Thyroid gland (tissue), 4 donors: ENCODE measurements around the gene BPNT1. TPM values are rescaled to one million over a fixed set of nuclear protein-coding genes. Genes with fewer than 3 reads are reported as not detected.
"Not testable (repeated sequence)": the region's sequence is repeated elsewhere in the genome, so short reads cannot be mapped to it uniquely, and the experiment has no call there.

Source experiments
- DNase-seq, 2 donors: peaks; one replicate each; pipeline ENCODE4 v3.0.0-alpha.2; 2019
- H3K27ac ChIP-seq, 3 donors: fragments of 200-600 bp; sonication (generic); 1 replicate in 2 of 3; 2 replicates in 1 of 3; pipeline ENCODE4 v1.5.1; 2016 to 2019; ENCODE audit warnings: mild to moderate bottlenecking in 1 of 3, moderate library complexity in 1 of 3
- H3K27me3 ChIP-seq: fragments of 200-600 bp; sonication (generic); one replicate; pipeline ENCODE4 v1.5.1; 2019
- H3K36me3 ChIP-seq, 2 donors: fragments of 200-600 bp; sonication (generic); one replicate each; pipeline ENCODE4 v1.5.1; 2016 to 2019
- H3K4me1 ChIP-seq, 2 donors: fragments of 200-600 bp; sonication (generic); one replicate each; pipeline ENCODE4 v1.5.1; 2017 to 2019
- H3K4me3 ChIP-seq, 3 donors: fragments of 200-600 bp; sonication (generic); replicated peaks in 1 of 3; 1 replicate in 2 of 3; 2 replicates in 1 of 3; pipeline ENCODE4 v1.5.1; 2016; ENCODE audit warnings: mild to moderate bottlenecking in 1 of 3
- H3K9me3 ChIP-seq: fragments of 200-600 bp; sonication (generic); one replicate; pipeline ENCODE4 v1.5.1; 2017
- CTCF ChIP-seq, 6 experiments: fragments of 200-600 bp in 3 of 6; fragments of 450-650 bp in 3 of 6; sonication (generic) in 3 of 6; IDR thresholded peaks; one replicate each; pipeline ENCODE4 v1.5.1; 2016 to 2019; ENCODE audit warnings: antibody characterized with exemption in 6 of 6, mild to moderate bottlenecking in 2 of 6, inconsistent platforms in 1 of 6, moderate library complexity in 1 of 6
- POLR2A ChIP-seq, 2 donors: fragments of 450-650 bp; IDR thresholded peaks; one replicate each; pipeline ENCODE4 v1.6.1; 2017; ENCODE audit warnings: antibody characterized with exemption in 2 of 2, mild to moderate bottlenecking in 2 of 2, moderate library complexity in 1 of 2
- WGBS, 2 donors: methylation state at CpG; one replicate each; pipeline ENCODE4 v1.1.5; 2017; 5-methylcytosine and 5-hydroxymethylcytosine counted together
- intact Hi-C: fragments of 100-400 bp; cut with DNase I; formaldehyde crosslinking; loops from one replicate; pipeline ENCODE4 v1.15.1; 2023
- total RNA-seq, 4 donors: library from RNA; depleted of rRNA; stranded (reverse); fragments of >200 nt; gene quantifications; one replicate each; pipeline ENCODE4 v1.2.3, GENCODE V29; 2016

BPNT1 gene
- total RNA-seq, 4 donors from 2014 or later: 24.8 to 29.3 (median 25.1) TPM

GRCh38 chr1:220119043-220119512 is 29.5 kb upstream of the BPNT1 start:
- H3K4me3 ChIP-seq: no peak overlapping the region
- H3K9me3 ChIP-seq: no peaks in the 10 kb centered on the region
- TF ChIP-seq POLR2A (IDR thresholded peaks at IDR 0.05) (no peak), CTCF (IDR thresholded peaks at IDR 0.05) (no peak)
- intact Hi-C loops: no loop called here
- no peak for DNase-seq
- 86 to 90% methylated on average over 6 of the region's 6 CpGs for WGBS, 2 donors
- no peaks in the 10 kb centered on the region for H3K27me3 ChIP-seq
- no peaks in the 10 kb centered on the region for H3K4me1 ChIP-seq
- no peak overlapping the region for H3K27ac ChIP-seq
- peaks cover 9 to 13% of the 10 kb centered on the region in 2 donors for H3K36me3 ChIP-seq

- WGBS, 2 donors: 73 to 84% methylated on average over 5 of the region's 5 CpGs
- intact Hi-C loops: no loop called here
- Histone ChIP-seq H3K27ac (no peak overlapping the region), H3K27me3 (no peaks in the 10 kb centered on the region), H3K36me3 (peaks cover 24 to 33% of the 10 kb centered on the region in 2 donors), H3K4me3 (no peak overlapping the region), H3K4me1 (no peaks in the 10 kb centered on the region), H3K9me3 (no peaks in the 10 kb centered on the region)
- TF ChIP-seq CTCF (IDR thresholded peaks at IDR 0.05): peak in 3 of 6 experiments; percentile 14 to 52 (median 20)
- no peak for TF ChIP-seq POLR2A (IDR thresholded peaks at IDR 0.05)
- DNase-seq: no peak
These were observed 23.6 kb upstream of the BPNT1 start for GRCh38 chr1:220113136-220113695.

GRCh38 chr1:220112600-220112999 is 23.0 kb upstream of the BPNT1 start:
- H3K36me3 ChIP-seq: peaks cover 27 to 37% of the 10 kb centered on the region in 2 donors
- WGBS, 2 donors: 93 to 100% methylated on average over 4 of the region's 4 CpGs
- DNase-seq, intact Hi-C loops, H3K27me3 ChIP-seq, H3K9me3 ChIP-seq, H3K4me1 ChIP-seq, H3K4me3 ChIP-seq, H3K27ac ChIP-seq: not testable (repeated sequence)

- DNase-seq, H3K4me1 ChIP-seq, H3K4me3 ChIP-seq, intact Hi-C loops, H3K27me3 ChIP-seq, H3K9me3 ChIP-seq, H3K27ac ChIP-seq: not testable (repeated sequence)
- H3K36me3 ChIP-seq: peaks cover 37 to 50% of the 10 kb centered on the region in 2 donors
- 94 to 97% methylated on average over 6 of the region's 6 CpGs for WGBS, 2 donors
These were observed 20.9 kb upstream of the BPNT1 start for GRCh38 chr1:220110473-220110872.

GRCh38 chr1:220099826-220100225 is 10.2 kb upstream of the BPNT1 start:
- TF ChIP-seq CTCF (IDR thresholded peaks at IDR 0.05) (no peak), POLR2A (IDR thresholded peaks at IDR 0.05) (no peak)
- H3K36me3 ChIP-seq: peaks cover 26% of the 10 kb centered on the region in 2 donors
- H3K4me3 ChIP-seq: no peak overlapping the region
- no peak overlapping the region for H3K27ac ChIP-seq
- DNase-seq: no peak
- no peaks in the 10 kb centered on the region for H3K9me3 ChIP-seq
- H3K4me1 ChIP-seq: peaks cover 3% of the 10 kb centered on the region in 2 donors
- H3K27me3 ChIP-seq: no peaks in the 10 kb centered on the region
- intact Hi-C loops: loop anchor here (10.0 kb wide), 1 partner anchor 55 kb away; the partner anchor contains the start of gene EPRS1

GRCh38 chr1:220094016-220094911 is 4.7 kb upstream of the BPNT1 start, which contains the start of gene IARS2:
TSS of gene IARS2 (plus strand) at chr1:220094132. CDS start at chr1:220094217, 85 bp downstream.
- DNase-seq: peak; percentile 86 to 88
- Histone ChIP-seq H3K27me3 (no peaks in the 10 kb centered on the region), H3K9me3 (no peaks in the 10 kb centered on the region), H3K36me3 (peaks cover 3 to 7% of the 10 kb centered on the region in 2 donors), H3K4me1 (peaks cover 5 to 7% of the 10 kb centered on the region in 2 donors), H3K27ac (peak within 1 kb of the TSS; percentile 11 to 80 (median 57)), H3K4me3 (peak within 1 kb of the TSS; percentile 48 to 86 (median 82))
- TF ChIP-seq CTCF (IDR thresholded peaks at IDR 0.05): no peak
- peak in 1 of 2 donors; percentile 51 for TF ChIP-seq POLR2A (IDR thresholded peaks at IDR 0.05)
- 2 to 23% methylated on average over 8 to 49 of the region's 73 CpGs for WGBS, 2 donors
- intact Hi-C loops: loop anchor here (10.0 kb wide), 1 partner anchor 49 kb away; the partner anchor contains the start of gene EPRS1
